ENCODE data around the gene MAPKAPK2. TPM values are rescaled to one million over a fixed set of nuclear protein-coding genes. Genes with fewer than 3 reads are reported as not detected.

MAPKAPK2 gene
- total RNA-seq, 6 experiments from 2014 or later = 80.0 to 89.1 (median 86.0) TPM

GRCh38 chr1:206657751-206658150, 27.0 kb upstream of the MAPKAPK2 start:
- peaks cover 10% of the 10 kb centered on the region; the same call in 1 of the 2 replicates for H3K27me3 Mint-ChIP-seq (ENCODE audit: insufficient read depth)
- no peak for DNase-seq
- H3K4me1 Mint-ChIP-seq (ENCODE audit: low read depth) = no peaks in the 10 kb centered on the region; the same call in 1 of the 2 replicates
- no peak overlapping the region for H3K27ac Mint-ChIP-seq
- peaks cover 9% of the 10 kb centered on the region; the same call in 1 of the 2 replicates for H3K36me3 Mint-ChIP-seq (ENCODE audit: low read depth)
- H3K9me3 Mint-ChIP-seq = no peaks in the 10 kb centered on the region
- no peak overlapping the region for H3K4me3 Mint-ChIP-seq
- TF ChIP-seq CTCF (IDR thresholded peaks at IDR 0.05) = no peak

DNA sequence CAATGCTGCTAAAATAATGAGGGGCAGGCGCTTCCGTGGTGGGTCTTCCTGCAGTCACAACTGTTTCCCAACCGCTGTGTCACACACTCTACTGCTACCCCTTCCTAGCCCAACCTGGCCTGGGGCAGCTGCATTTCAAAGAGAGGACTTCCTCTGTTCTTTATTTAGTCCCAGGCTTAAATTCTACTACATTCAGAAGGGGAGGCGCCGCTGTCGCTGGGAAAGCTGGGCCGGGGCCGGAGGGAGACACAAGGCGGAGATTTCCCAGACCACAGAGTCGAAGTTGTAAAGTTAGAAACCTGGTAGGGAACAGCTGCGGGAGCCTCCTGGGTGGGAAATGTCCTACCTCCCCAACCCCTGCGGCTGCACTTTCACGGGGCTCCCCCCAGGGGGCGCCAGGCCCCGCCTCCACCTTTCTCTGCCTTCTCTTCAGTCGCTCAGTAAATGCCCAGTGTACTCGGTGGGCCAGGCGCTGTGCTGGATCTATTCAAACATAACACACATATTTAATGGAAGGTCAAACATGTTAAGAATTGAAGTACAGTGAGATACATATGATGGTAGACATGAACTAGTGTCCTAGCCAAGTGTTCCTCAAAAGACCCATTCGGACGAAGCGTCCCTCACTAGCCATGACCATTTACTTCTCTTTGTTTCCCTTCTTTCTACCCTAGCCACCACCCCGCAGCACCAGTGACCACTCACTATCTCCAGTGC, 26.3 kb upstream of the MAPKAPK2 start:
- H3K27me3 Mint-ChIP-seq (ENCODE audit: insufficient read depth) = peaks cover 10% of the 10 kb centered on the region
- no peaks in the 10 kb centered on the region for H3K9me3 Mint-ChIP-seq
- H3K4me3 Mint-ChIP-seq = no peak overlapping the region
- peaks cover 5% of the 10 kb centered on the region; the same call in 1 of the 2 replicates for H3K36me3 Mint-ChIP-seq (ENCODE audit: low read depth)
- no peak for DNase-seq
- H3K27ac Mint-ChIP-seq = no peak overlapping the region
- TF ChIP-seq CTCF (IDR thresholded peaks at IDR 0.05) = peak; percentile 79
- H3K4me1 Mint-ChIP-seq (ENCODE audit: low read depth) = no peaks in the 10 kb centered on the region; the same call in 1 of the 2 replicates

GRCh38 chr1:206658981-206659273, 25.8 kb upstream of the MAPKAPK2 start:
- peaks cover 14% of the 10 kb centered on the region for H3K27me3 Mint-ChIP-seq (ENCODE audit: insufficient read depth)
- no peak overlapping the region for H3K27ac Mint-ChIP-seq
- H3K4me1 Mint-ChIP-seq (ENCODE audit: low read depth) = no peaks in the 10 kb centered on the region
- no peaks in the 10 kb centered on the region for H3K9me3 Mint-ChIP-seq
- no peaks in the 10 kb centered on the region for H3K36me3 Mint-ChIP-seq (ENCODE audit: low read depth)
- DNase-seq = no peak
- TF ChIP-seq CTCF (IDR thresholded peaks at IDR 0.05) = no peak
- no peak overlapping the region for H3K4me3 Mint-ChIP-seq

- H3K9me3 Mint-ChIP-seq = no peaks in the 10 kb centered on the region
- H3K27ac Mint-ChIP-seq = no peak overlapping the region
- no peak overlapping the region for H3K4me3 Mint-ChIP-seq
- no peak for TF ChIP-seq CTCF (IDR thresholded peaks at IDR 0.05)
- peaks cover 18% of the 10 kb centered on the region for H3K27me3 Mint-ChIP-seq (ENCODE audit: insufficient read depth)
- DNase-seq = no peak
- no peaks in the 10 kb centered on the region for H3K36me3 Mint-ChIP-seq (ENCODE audit: low read depth)
- H3K4me1 Mint-ChIP-seq (ENCODE audit: low read depth) = no peaks in the 10 kb centered on the region
Measured at GRCh38 chr1:206660136-206660535, 24.6 kb upstream of the MAPKAPK2 start.

DNA sequence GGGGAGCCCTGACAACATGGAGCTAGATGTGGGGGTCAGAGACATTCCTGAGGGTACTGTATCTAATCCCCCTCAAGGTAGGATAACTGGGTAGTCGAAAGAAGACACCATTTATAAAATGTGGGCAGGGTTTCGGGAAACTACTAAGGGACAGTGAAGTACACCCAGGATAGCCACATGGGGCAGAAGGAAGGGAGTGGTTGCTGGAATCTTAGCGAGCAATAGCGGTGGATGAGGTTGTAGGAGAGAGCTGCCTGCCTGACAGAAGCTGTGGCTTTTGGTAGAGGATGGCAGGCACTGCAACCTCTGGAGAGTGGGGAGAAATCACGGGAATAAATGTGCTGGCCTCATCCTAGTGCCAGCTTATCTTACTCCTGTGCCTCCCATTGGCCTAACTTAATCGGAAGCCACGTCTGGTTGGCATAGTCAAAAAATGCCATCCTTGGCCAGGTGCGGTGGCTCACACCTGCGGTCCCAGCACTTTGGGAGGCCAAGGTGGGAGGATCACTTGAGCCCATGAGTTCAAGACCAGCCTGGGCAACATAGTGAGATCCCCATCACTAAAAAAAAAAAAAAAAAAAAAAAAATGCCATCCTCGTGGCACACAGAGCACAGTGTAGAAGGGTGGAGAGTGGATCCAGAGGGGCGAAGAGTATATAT, 23.4 kb upstream of the MAPKAPK2 start:
- no peak overlapping the region for H3K27ac Mint-ChIP-seq
- no peak overlapping the region for H3K4me3 Mint-ChIP-seq
- TF ChIP-seq CTCF (IDR thresholded peaks at IDR 0.05) = no peak
- H3K36me3 Mint-ChIP-seq (ENCODE audit: low read depth) = no peaks in the 10 kb centered on the region
- peaks cover 25% of the 10 kb centered on the region for H3K27me3 Mint-ChIP-seq (ENCODE audit: insufficient read depth)
- no peaks in the 10 kb centered on the region for H3K4me1 Mint-ChIP-seq (ENCODE audit: low read depth)
- H3K9me3 Mint-ChIP-seq = no peaks in the 10 kb centered on the region
- DNase-seq = no peak

All from HFFc6 (cell line).